Activated naive CD4-positive, alpha-beta T cell (primary cell): ENCODE data around the gene CNTRL.
A peak's percentile ranks its signal among the peaks of the same experiment; 100 is the strongest.
"Not testable (repeated sequence)": the region's sequence is repeated elsewhere in the genome, so short reads cannot be mapped to it uniquely, and the experiment has no call there.

Experiments
- DNase-seq, 4 experiments: peaks; one replicate each; lab custom pipeline; 2025; lab: John Stamatoyannopoulos, UW

CNTRL gene

GRCh38 chr9:121073038-121073437 is 1.7 kb upstream of the CNTRL start:
- DNase-seq: no peak

GRCh38 chr9:121075251-121076036 is 689 bp downstream of the CNTRL start:
- DNase-seq: peak in 3 of 4 experiments; percentile 11 to 29 (median 19)

GRCh38 chr9:121082075-121082474 is 7.3 kb downstream of the CNTRL start:
- no peak for DNase-seq

GRCh38 chr9:121085661-121086060 is 10.9 kb downstream of the CNTRL start:
- DNase-seq: no peak

- DNase-seq: no peak
These were observed 13.8 kb downstream of the CNTRL start for GRCh38 chr9:121088576-121088975.

GRCh38 chr9:121090743-121091142 is 16.0 kb downstream of the CNTRL start:
- not testable (repeated sequence) for DNase-seq

GRCh38 chr9:121095057-121095456 is 20.3 kb downstream of the CNTRL start:
- DNase-seq: no peak

- DNase-seq: no peak
These were observed 23.9 kb downstream of the CNTRL start for GRCh38 chr9:121098567-121099198.

GRCh38 chr9:121104054-121104453 is 29.3 kb downstream of the CNTRL start:
- DNase-seq: not testable (repeated sequence)

- DNase-seq: no peak
These were observed 30.8 kb downstream of the CNTRL start for GRCh38 chr9:121105531-121105930.

GRCh38 chr9:121107029-121107428 is 32.3 kb downstream of the CNTRL start:
- DNase-seq: no peak

GRCh38 chr9:121107881-121108280 is 33.1 kb downstream of the CNTRL start:
- DNase-seq: no peak

- no peak for DNase-seq
These were observed 40.7 kb downstream of the CNTRL start for GRCh38 chr9:121115466-121115865.

- DNase-seq: no peak
These were observed 43.5 kb downstream of the CNTRL start for GRCh38 chr9:121118266-121118665.

- DNase-seq: no peak
These were observed 45.6 kb downstream of the CNTRL start for GRCh38 chr9:121120386-121120785.

GRCh38 chr9:121121582-121122087 is 46.9 kb downstream of the CNTRL start:
- DNase-seq: peak; percentile 76 to 92 (median 84)

GRCh38 chr9:121122246-121123032 is 47.7 kb downstream of the CNTRL start:
- no peak for DNase-seq

- no peak for DNase-seq
These were observed 49.2 kb downstream of the CNTRL start for GRCh38 chr9:121123816-121124535.

GRCh38 chr9:121125590-121125989 is 50.8 kb downstream of the CNTRL start:
- no peak for DNase-seq

- DNase-seq: not testable (repeated sequence)
These were observed 54.6 kb downstream of the CNTRL start for GRCh38 chr9:121129384-121129783.

GRCh38 chr9:121133104-121133816 is 58.5 kb downstream of the CNTRL start:
- DNase-seq: peak in 3 of 4 experiments; percentile 6 to 81 (median 64)
